ENCODE data around the gene GABPB2. TPM values are rescaled to one million over a fixed set of nuclear protein-coding genes. Genes with fewer than 3 reads are reported as not detected.

The GABPB2 gene
- total and polyA plus RNA-seq, 2 of the 13 experiments (the other 11 are each of a cell fraction or from before 2014, with no cell fraction given) = 0.09 TPM; not detected in 1

DNA sequence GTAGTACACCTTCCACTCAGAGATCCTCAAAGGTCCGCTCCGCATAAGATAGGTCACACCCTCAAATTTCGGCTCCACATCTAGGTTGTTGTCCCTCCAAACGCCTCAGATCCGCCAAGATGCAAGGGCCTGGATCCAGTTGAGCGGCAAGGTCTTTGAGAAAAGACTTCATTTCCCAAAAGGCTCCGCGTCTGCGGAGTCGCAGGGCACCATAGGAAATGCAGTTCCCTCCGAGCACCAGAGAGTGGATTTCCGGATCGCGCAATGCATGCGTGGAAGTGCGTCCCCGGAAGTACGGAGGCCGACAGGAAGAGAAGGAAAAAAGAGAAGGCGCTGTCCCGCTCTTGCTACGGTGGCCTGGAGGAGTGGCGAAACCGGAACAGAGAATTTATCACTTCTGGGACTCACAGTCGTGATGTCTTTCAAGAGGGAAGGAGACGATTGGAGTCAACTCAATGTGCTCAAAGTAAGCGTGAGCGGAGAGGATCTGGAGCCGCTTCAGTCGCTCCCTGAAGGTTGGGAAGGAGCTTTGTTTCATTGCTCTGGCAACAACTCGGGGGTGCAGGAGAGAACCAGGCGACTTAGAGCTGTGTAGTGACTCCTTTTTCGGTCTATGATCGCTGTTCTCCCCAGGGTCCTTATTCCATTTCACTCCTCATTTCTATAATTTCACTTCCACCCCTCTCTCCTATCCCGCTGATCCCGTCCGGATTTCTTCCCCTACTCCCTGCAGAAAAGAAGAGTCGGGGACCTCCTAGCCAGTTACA is 95.4 kb downstream of the GABPB2 start, which contains the start of the genes LYSMD1 and SCNM1 (continued):
- TF ChIP-seq, protein P1, sequence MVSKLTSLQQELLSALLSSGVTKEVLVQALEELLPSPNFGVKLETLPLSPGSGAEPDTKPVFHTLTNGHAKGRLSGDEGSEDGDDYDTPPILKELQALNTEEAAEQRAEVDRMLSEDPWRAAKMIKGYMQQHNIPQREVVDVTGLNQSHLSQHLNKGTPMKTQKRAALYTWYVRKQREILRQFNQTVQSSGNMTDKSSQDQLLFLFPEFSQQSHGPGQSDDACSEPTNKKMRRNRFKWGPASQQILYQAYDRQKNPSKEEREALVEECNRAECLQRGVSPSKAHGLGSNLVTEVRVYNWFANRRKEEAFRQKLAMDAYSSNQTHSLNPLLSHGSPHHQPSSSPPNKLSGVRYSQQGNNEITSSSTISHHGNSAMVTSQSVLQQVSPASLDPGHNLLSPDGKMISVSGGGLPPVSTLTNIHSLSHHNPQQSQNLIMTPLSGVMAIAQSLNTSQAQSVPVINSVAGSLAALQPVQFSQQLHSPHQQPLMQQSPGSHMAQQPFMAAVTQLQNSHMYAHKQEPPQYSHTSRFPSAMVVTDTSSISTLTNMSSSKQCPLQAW (CRISPR knock-in tag; IDR thresholded peaks at IDR 0.05) = peak; percentile 79
- no peak for TF ChIP-seq ZBTB1 (CRISPR knock-in tag; IDR thresholded peaks at IDR 0.05; ENCODE audit: borderline replicate concordance)
- TF ChIP-seq ZNF550 (CRISPR knock-in tag; IDR thresholded peaks at IDR 0.05; ENCODE audit: borderline replicate concordance) = no peak
- TF ChIP-seq EEA1 (CRISPR knock-in tag; IDR thresholded peaks at IDR 0.05; ENCODE audit: borderline replicate concordance) = peak; percentile 74; the same call in 1 of the 2 replicates
- peak; percentile 13; the same call in 1 of the 2 replicates for TF ChIP-seq ZBTB3 (CRISPR knock-in tag; IDR thresholded peaks at IDR 0.05; ENCODE audit: borderline replicate concordance, low read depth)
- TF ChIP-seq, protein P2, sequence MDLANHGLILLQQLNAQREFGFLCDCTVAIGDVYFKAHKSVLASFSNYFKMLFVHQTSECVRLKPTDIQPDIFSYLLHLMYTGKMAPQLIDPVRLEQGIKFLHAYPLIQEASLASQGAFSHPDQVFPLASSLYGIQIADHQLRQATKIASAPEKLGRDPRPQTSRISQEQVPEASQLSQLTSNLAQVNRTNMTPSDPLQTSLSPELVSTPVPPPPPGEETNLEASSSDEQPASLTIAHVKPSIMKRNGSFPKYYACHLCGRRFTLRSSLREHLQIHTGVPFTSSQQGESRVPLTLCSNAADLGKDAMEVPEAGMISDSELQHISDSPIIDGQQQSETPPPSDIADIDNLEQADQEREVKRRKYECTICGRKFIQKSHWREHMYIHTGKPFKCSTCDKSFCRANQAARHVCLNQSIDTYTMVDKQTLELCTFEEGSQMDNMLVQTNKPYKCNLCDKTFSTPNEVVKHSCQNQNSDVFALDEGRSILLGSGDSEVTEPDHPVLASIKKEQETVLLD (CRISPR knock-in tag; IDR thresholded peaks at IDR 0.05; ENCODE audit: low read depth) = peak; percentile 75; the same call in 1 of the 2 replicates
- TF ChIP-seq, protein P3, sequence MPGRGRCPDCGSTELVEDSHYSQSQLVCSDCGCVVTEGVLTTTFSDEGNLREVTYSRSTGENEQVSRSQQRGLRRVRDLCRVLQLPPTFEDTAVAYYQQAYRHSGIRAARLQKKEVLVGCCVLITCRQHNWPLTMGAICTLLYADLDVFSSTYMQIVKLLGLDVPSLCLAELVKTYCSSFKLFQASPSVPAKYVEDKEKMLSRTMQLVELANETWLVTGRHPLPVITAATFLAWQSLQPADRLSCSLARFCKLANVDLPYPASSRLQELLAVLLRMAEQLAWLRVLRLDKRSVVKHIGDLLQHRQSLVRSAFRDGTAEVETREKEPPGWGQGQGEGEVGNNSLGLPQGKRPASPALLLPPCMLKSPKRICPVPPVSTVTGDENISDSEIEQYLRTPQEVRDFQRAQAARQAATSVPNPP (CRISPR knock-in tag; IDR thresholded peaks at IDR 0.05) = peak; percentile 15; the same call in 1 of the 2 replicates
- no peak for TF ChIP-seq SNRNP70 (IDR thresholded peaks at IDR 0.05; ENCODE audit: low read depth, low read length)
- TF ChIP-seq, protein P4, sequence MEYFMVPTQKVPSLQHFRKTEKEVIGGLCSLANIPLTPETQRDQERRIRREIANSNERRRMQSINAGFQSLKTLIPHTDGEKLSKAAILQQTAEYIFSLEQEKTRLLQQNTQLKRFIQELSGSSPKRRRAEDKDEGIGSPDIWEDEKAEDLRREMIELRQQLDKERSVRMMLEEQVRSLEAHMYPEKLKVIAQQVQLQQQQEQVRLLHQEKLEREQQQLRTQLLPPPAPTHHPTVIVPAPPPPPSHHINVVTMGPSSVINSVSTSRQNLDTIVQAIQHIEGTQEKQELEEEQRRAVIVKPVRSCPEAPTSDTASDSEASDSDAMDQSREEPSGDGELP (IDR thresholded peaks at IDR 0.05; ENCODE audit: borderline replicate concordance, low read depth) = 0 out of 2 replicates have a peak, but pooled peaks have one; percentile 15
- no peak; the same call in 1 of the 2 replicates for TF ChIP-seq ZNF652 (CRISPR knock-in tag; IDR thresholded peaks at IDR 0.05; ENCODE audit: borderline replicate concordance, low read depth)
- no peak for TF ChIP-seq ESRRA (CRISPR knock-in tag; IDR thresholded peaks at IDR 0.05; ENCODE audit: low read depth)
- no peak for TF ChIP-seq ZNF781 (CRISPR knock-in tag; IDR thresholded peaks at IDR 0.05; ENCODE audit: borderline replicate concordance, not compliant biosample characterization)
- no peak; the same call in 1 of the 2 replicates for TF ChIP-seq ARHGAP35 (CRISPR knock-in tag; IDR thresholded peaks at IDR 0.05; ENCODE audit: borderline replicate concordance)
- TF ChIP-seq, protein P5, sequence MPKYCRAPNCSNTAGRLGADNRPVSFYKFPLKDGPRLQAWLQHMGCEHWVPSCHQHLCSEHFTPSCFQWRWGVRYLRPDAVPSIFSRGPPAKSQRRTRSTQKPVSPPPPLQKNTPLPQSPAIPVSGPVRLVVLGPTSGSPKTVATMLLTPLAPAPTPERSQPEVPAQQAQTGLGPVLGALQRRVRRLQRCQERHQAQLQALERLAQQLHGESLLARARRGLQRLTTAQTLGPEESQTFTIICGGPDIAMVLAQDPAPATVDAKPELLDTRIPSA (CRISPR knock-in tag; IDR thresholded peaks at IDR 0.05; ENCODE audit: borderline replicate concordance) = no peak
- TF ChIP-seq ZC3H13 (CRISPR knock-in tag; IDR thresholded peaks at IDR 0.05) = no peak
- TF ChIP-seq YEATS2 (CRISPR knock-in tag; IDR thresholded peaks at IDR 0.05; ENCODE audit: borderline replicate concordance) = peak; percentile 99
